HepG2 (cell line): ENCODE results near the gene NBPF4.

Experiments used
- CTCF ChIP-seq: sonication (generic); formaldehyde crosslinking; IDR thresholded peaks from 2 replicates; pipeline ENCODE4 v1.5.0; 2020; ENCODE audit warnings: mild to moderate bottlenecking, missing genetic modification reagents, moderate library complexity
- NR2F1 ChIP-seq, 2 experiments: fragments of 450-650 bp in 1 of 2; formaldehyde crosslinking in 1 of 2; IDR thresholded peaks; 2 replicates each; pipeline versions ENCODE4 v1.5.0 to v1.6.1; 2016 to 2020; ENCODE audit warnings: mild to moderate bottlenecking in 1 of 2, missing compliant biosample characterization in 1 of 2, missing genetic modification reagents in 1 of 2, moderate library complexity in 1 of 2
- POLR2AphosphoS5 ChIP-seq: IDR thresholded peaks from 2 replicates; pipeline ENCODE4 v1.6.1; 2012; ENCODE audit warnings: low read depth, low read length
- RBM39 ChIP-seq: fragments of 200-400 bp; formaldehyde crosslinking; IDR thresholded peaks from one replicate; pipeline ENCODE4 v1.6.1; 2018; ENCODE audit warnings: antibody characterized with exemption, mild to moderate bottlenecking, low read depth, low read length; ENCODE audit not compliant: poor library complexity, severe bottlenecking
- TOPORS ChIP-seq: sonication (generic); formaldehyde crosslinking; IDR thresholded peaks from 2 replicates; pipeline ENCODE4 v1.8.0; 2023; ENCODE audit warnings: mild to moderate bottlenecking, missing genetic modification reagents
- U2AF2 ChIP-seq: fragments of 200-400 bp; formaldehyde crosslinking; IDR thresholded peaks from 2 replicates; pipeline ENCODE4 v1.6.1; 2017; ENCODE audit warnings: low read depth, mild to moderate bottlenecking, low read length
- ZNF230 ChIP-seq: sonication (generic); formaldehyde crosslinking; IDR thresholded peaks from 2 replicates; pipeline ENCODE4 v1.4.0; 2020; ENCODE audit warnings: mild to moderate bottlenecking, missing genetic modification reagents
- ZNF496 ChIP-seq: sonication (generic); formaldehyde crosslinking; IDR thresholded peaks from 2 replicates; pipeline ENCODE4 v1.8.1; 2023; ENCODE audit warnings: mild to moderate bottlenecking, moderate library complexity, missing genetic modification reagents; ENCODE audit not compliant: insufficient replicate concordance
- ZNF704 ChIP-seq: sonication (generic); formaldehyde crosslinking; IDR thresholded peaks from 2 replicates; pipeline ENCODE4 v1.8.1; 2023; ENCODE audit warnings: mild to moderate bottlenecking, inconsistent platforms, moderate library complexity, missing genetic modification reagents, borderline replicate concordance
- ZNF777 ChIP-seq: sonication (generic); formaldehyde crosslinking; IDR thresholded peaks from 2 replicates; pipeline ENCODE4 v1.4.0; 2020; ENCODE audit warnings: missing genetic modification reagents

GRCh38 chr1:108182959-108183700, 60.7 kb downstream of the NBPF4 start:
- no peak for TF ChIP-seq ZNF496 (CRISPR knock-in tag)
- no peak for TF ChIP-seq ZNF704
- TF ChIP-seq CTCF (CRISPR knock-in tag) = no peak
- no peak for TF ChIP-seq POLR2AphosphoS5
- TF ChIP-seq U2AF2 = no peak
- no peak for TF ChIP-seq ZNF777
- no peak for TF ChIP-seq ZNF230 (CRISPR knock-in tag)
- TF ChIP-seq RBM39 = no peak
- no peak for TF ChIP-seq NR2F1 (CRISPR knock-in tag; IDR thresholded peaks at IDR 0.05)
- TF ChIP-seq TOPORS (CRISPR knock-in tag) = no peak
